Measurements from ENCODE around the gene IFI27L2. TPM values are rescaled to one million over a fixed set of nuclear protein-coding genes. Genes with fewer than 3 reads are reported as not detected.

The IFI27L2 gene, protein sequence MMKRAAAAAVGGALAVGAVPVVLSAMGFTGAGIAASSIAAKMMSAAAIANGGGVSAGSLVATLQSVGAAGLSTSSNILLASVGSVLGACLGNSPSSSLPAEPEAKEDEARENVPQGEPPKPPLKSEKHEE
- 150 TPM for polyA plus RNA-seq (2012; ENCODE audit: missing spikeins)

DNA sequence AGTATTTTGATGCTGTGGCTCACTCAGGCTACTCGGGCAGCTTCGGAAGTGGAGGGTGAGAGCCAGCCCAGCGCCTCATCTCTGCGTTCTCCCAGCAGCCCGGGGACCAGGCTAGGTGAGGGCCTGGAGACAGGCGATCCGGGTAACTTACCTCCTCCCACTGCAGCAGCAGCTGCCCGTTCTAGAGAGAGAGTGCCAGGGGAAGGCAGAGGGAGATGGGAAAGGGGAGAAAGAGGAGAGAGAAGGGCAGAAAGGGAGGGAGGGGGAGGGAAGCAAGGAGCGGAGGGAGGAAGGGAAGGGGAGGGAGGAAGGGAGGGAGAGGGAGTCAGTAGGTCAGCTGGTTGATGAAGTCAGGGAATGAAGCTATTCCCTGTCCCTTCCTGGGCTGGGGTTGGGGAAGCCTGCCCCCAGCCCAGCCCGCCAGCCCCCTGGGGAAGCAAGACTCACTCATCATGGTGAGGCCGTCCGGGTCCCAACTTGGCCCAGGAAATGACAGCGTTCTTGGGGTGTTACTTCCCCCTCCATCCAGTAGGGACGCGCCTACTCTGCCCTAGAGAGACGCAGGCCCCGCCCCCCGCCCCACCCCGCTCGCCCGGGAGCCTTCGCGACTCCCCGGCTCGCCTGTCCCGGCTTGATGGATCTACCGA lies at the start of gene IFI27L2:
Gene IFI27L2, minus strand, starts transcription at position 494 of the 647 bp plus-strand sequence. Its CDS starts 40 bp downstream, at position 454.
- TF ChIP-seq POLR2AphosphoS5 (IDR thresholded peaks at IDR 0.05; ENCODE audit: low read depth, low read length), result no peak
- TF ChIP-seq POLR2A (IDR thresholded peaks at IDR 0.05; ENCODE audit: low read depth, low read length), result peak; percentile 72; the same call in 1 of the 2 replicates
- 0 out of 2 replicates have a peak, but pooled peaks have one; percentile 16 for TF ChIP-seq TAF1 (IDR thresholded peaks at IDR 0.05; ENCODE audit: borderline replicate concordance, low read depth, low read length)
- peak; percentile 92 for DNase-seq (ENCODE audit: insufficient read length)
- FAIRE-seq, result peak; percentile 84

GRCh38 chr14:94177806-94178205 lies 48.4 kb upstream of the IFI27L2 start:
- DNase-seq (ENCODE audit: insufficient read length), result no peak
- FAIRE-seq, result no peak
- no peak for TF ChIP-seq TAF1 (IDR thresholded peaks at IDR 0.05; ENCODE audit: borderline replicate concordance, low read depth, low read length)
- no peak for TF ChIP-seq POLR2A (IDR thresholded peaks at IDR 0.05; ENCODE audit: low read depth, low read length)
- no peak for TF ChIP-seq POLR2AphosphoS5 (IDR thresholded peaks at IDR 0.05; ENCODE audit: low read depth, low read length)

DNA sequence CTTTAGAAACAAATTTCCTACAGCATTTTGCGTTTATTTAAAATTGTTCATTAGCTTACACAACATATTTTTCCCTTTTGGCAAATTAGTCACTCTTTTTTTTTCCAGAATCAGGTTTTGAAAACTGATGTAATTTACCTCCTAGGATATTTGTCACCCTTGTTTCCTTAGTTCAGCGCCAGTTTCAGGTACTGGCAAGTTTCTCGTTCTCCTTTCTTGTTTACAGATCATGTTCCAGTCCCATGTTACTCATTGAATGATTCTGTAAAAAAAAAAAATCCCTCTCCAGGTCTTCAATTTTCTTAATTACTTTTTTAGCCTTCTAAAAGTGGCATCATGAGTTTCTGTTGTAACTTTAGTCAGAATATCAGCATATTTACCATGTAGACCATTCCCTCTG lies 47.4 kb upstream of the IFI27L2 start:
- FAIRE-seq (no peak), DNase-seq (ENCODE audit: insufficient read length) (no peak)
- TF ChIP-seq POLR2A (IDR thresholded peaks at IDR 0.05; ENCODE audit: low read depth, low read length) (no peak), TAF1 (IDR thresholded peaks at IDR 0.05; ENCODE audit: borderline replicate concordance, low read depth, low read length) (no peak), POLR2AphosphoS5 (IDR thresholded peaks at IDR 0.05; ENCODE audit: low read depth, low read length) (no peak)

DNA sequence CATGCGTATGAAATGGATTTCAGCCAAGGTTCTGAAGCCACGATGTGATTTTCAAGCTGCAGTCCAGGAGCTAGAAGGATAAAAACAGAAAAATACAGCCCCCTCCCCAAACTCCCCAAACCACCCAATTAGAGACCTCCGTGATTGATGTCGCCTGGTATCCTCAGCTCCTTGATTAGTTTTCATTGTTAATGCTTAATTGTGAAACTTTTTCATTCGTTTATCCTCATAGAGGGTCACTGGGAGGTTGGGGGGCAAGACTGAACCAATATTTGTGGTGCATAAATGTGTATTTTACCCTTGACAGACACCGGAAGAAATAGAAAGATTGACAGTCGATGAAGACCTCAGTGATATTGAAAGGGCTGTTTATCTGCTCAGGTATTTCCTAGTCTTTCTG lies 46.3 kb upstream of the IFI27L2 start:
- no peak for FAIRE-seq
- DNase-seq (ENCODE audit: insufficient read length), result no peak
- TF ChIP-seq TAF1 (IDR thresholded peaks at IDR 0.05; ENCODE audit: borderline replicate concordance, low read depth, low read length) (no peak), POLR2AphosphoS5 (IDR thresholded peaks at IDR 0.05; ENCODE audit: low read depth, low read length) (no peak), POLR2A (IDR thresholded peaks at IDR 0.05; ENCODE audit: low read depth, low read length) (no peak)

DNA sequence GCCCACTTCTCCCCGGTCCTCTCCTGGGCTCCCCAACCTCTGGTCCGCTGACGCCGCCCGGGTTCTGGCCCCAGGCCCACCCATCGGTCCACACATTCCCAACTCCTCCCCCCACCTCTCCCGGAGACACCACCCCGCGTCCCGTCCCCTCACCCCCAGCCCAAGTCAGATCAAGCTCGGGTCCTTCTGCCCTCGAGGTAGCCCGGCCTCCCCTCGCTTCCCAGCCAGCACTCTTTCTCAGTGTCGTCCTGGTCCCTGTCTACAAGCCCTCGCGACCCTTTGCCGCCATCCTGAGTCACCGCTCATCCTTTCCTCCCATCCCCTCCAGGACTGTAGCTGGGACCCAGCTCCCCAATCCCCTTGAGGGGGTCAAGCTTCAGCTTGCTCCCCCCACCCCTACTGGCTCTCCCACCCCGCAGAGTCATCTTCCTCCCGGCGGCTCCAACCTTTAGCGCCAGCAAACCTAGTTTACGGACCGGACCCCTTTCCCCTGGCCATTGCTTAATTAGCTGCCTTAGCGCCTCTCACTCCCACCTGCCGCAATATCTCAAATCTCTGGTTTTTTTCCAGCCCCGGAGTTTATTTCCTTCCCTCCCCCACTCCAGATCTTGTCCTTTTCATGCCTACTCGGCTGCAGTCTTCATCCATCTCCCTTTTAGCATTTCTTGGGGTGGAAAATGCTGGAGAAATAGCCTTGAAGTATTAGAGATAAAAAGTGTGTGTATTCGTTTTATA lies 45.8 kb upstream of the IFI27L2 start:
- TF ChIP-seq POLR2A (IDR thresholded peaks at IDR 0.05; ENCODE audit: low read depth, low read length) (no peak), TAF1 (IDR thresholded peaks at IDR 0.05; ENCODE audit: borderline replicate concordance, low read depth, low read length) (no peak)
- DNase-seq (ENCODE audit: insufficient read length), result no peak
- no peak for FAIRE-seq

GRCh38 chr14:94174604-94175010 lies 45.2 kb upstream of the IFI27L2 start:
- DNase-seq (ENCODE audit: insufficient read length) (peak; percentile 29), FAIRE-seq (no peak)
- TF ChIP-seq TAF1 (IDR thresholded peaks at IDR 0.05; ENCODE audit: borderline replicate concordance, low read depth, low read length) (no peak), POLR2AphosphoS5 (IDR thresholded peaks at IDR 0.05; ENCODE audit: low read depth, low read length) (no peak), POLR2A (IDR thresholded peaks at IDR 0.05; ENCODE audit: low read depth, low read length) (no peak)

GRCh38 chr14:94173885-94174603 lies 44.6 kb upstream of the IFI27L2 start, which contains the start of gene PPP4R4:
PPP4R4 (plus strand) TSS chr14:94174322; CDS start chr14:94174466, 144 bp downstream.
- TF ChIP-seq TAF1 (IDR thresholded peaks at IDR 0.05; ENCODE audit: borderline replicate concordance, low read depth, low read length) (no peak), POLR2A (IDR thresholded peaks at IDR 0.05; ENCODE audit: low read depth, low read length) (no peak), POLR2AphosphoS5 (IDR thresholded peaks at IDR 0.05; ENCODE audit: low read depth, low read length) (no peak)
- peak; percentile 65 for FAIRE-seq
- DNase-seq (ENCODE audit: insufficient read length), result peak; percentile 76

GRCh38 chr14:94173471-94173884 lies 44.1 kb upstream of the IFI27L2 start:
- DNase-seq (ENCODE audit: insufficient read length) (no peak), FAIRE-seq (no peak)
- TF ChIP-seq POLR2AphosphoS5 (IDR thresholded peaks at IDR 0.05; ENCODE audit: low read depth, low read length), result no peak
- no peak for TF ChIP-seq TAF1 (IDR thresholded peaks at IDR 0.05; ENCODE audit: borderline replicate concordance, low read depth, low read length)
- TF ChIP-seq POLR2A (IDR thresholded peaks at IDR 0.05; ENCODE audit: low read depth, low read length), result no peak

DNA sequence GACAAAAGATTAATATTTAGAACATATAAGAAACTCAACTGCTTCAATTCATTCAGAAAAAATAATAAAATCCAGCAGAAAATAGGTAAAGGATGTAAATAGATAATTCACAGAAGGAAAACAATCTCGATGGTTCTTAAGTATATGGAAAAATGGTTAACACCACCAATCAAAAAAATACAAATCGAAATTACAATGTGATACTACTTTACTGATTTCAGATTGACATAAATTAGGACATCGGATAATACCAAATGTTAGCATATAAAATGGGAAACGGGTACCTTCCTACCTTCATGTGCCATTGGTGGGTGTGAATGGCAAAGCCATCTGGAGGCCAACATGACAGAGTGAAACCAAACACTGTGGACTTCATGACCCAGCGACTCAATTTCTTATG lies 43.1 kb upstream of the IFI27L2 start:
- FAIRE-seq (no peak), DNase-seq (ENCODE audit: insufficient read length) (no peak)
- TF ChIP-seq POLR2AphosphoS5 (IDR thresholded peaks at IDR 0.05; ENCODE audit: low read depth, low read length) (no peak), TAF1 (IDR thresholded peaks at IDR 0.05; ENCODE audit: borderline replicate concordance, low read depth, low read length) (no peak), POLR2A (IDR thresholded peaks at IDR 0.05; ENCODE audit: low read depth, low read length) (no peak)

- no peak for FAIRE-seq
- DNase-seq (ENCODE audit: insufficient read length), result no peak
- TF ChIP-seq POLR2AphosphoS5 (IDR thresholded peaks at IDR 0.05; ENCODE audit: low read depth, low read length), result no peak
- no peak for TF ChIP-seq TAF1 (IDR thresholded peaks at IDR 0.05; ENCODE audit: borderline replicate concordance, low read depth, low read length)
- no peak for TF ChIP-seq POLR2A (IDR thresholded peaks at IDR 0.05; ENCODE audit: low read depth, low read length)
Measured at GRCh38 chr14:94171208-94171607, 41.8 kb upstream of the IFI27L2 start.

DNA sequence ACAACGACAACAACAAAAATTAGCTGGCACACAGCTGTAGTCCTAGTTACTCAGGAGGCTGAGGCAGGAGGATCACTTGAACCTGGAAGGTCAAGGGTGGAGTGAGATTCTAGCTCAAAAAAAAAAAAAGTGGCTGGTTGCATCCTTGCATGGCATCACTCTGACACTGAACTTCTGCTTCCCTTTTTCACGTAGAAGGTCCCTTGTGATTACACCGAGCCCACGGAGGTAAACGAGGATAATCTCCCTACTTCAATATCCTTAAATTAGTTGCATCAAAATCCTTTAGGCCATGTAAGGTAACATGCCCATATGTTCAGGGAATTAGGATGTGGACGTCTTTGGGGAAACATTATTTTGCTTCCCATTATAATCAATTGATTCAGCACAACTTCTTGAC lies 40.7 kb upstream of the IFI27L2 start:
- TF ChIP-seq TAF1 (IDR thresholded peaks at IDR 0.05; ENCODE audit: borderline replicate concordance, low read depth, low read length) (no peak), POLR2AphosphoS5 (IDR thresholded peaks at IDR 0.05; ENCODE audit: low read depth, low read length) (no peak), POLR2A (IDR thresholded peaks at IDR 0.05; ENCODE audit: low read depth, low read length) (no peak)
- DNase-seq (ENCODE audit: insufficient read length), result no peak
- no peak for FAIRE-seq
